HL-60 (cell line): ENCODE measurements around the gene FSIP1.

ENCODE experiments used
- DNase-seq, 2 experiments: peaks; one replicate each; pipeline ENCODE4 v3.0.0-alpha.2; 2010 to 2020; ENCODE audit warnings: low read depth in 1 of 2, low spot score in 1 of 2
- H3K27ac ChIP-seq: fragments of 250-450 bp; sonication (Bioruptor Pico); replicated peaks from 2 replicates; pipeline ENCODE4 v1.5.1; 2020; ENCODE audit warnings: mild to moderate bottlenecking, moderate library complexity
- H3K27me3 ChIP-seq: fragments of 250-450 bp; sonication (Bioruptor Pico); 2 replicates; pipeline ENCODE4 v1.5.1; 2021; ENCODE audit warnings: mild to moderate bottlenecking, moderate library complexity; ENCODE audit not compliant: insufficient read depth, poor library complexity, severe bottlenecking
- H3K4me3 ChIP-seq: replicated peaks from 2 replicates; pipeline ENCODE4 v1.5.1; 2011; ENCODE audit warnings: mild to moderate bottlenecking, control low read depth, low read length; ENCODE audit not compliant: insufficient read depth
- GABPA ChIP-seq: IDR thresholded peaks from 2 replicates; pipeline ENCODE4 v1.6.1; 2012; ENCODE audit warnings: low read depth
- POLR2AphosphoS5 ChIP-seq: IDR thresholded peaks from 2 replicates; pipeline ENCODE4 v1.6.1; 2012; ENCODE audit warnings: low read depth
- SPI1 ChIP-seq: IDR thresholded peaks from 2 replicates; pipeline ENCODE4 v1.6.1; 2012; ENCODE audit warnings: low read depth, mild to moderate bottlenecking, borderline replicate concordance
- TF ChIP-seq, protein P1 (sequence below): IDR thresholded peaks from one replicate; pipeline ENCODE4 v1.5.1; 2011; ENCODE audit warnings: low read length, control low read depth, inconsistent platforms; ENCODE audit not compliant: insufficient read depth
- TF ChIP-seq, protein P2 (sequence below): IDR thresholded peaks from 2 replicates; pipeline ENCODE4 v1.6.1; 2012; ENCODE audit warnings: low read depth; ENCODE audit not compliant: insufficient replicate concordance

FSIP1 gene

GRCh38 chr15:39551476-39551875 is 231.2 kb downstream of the FSIP1 start:
- Histone ChIP-seq H3K27me3 (no peaks in the 10 kb centered on the region), H3K27ac (no peak overlapping the region), H3K4me3 (no peak overlapping the region)
- DNase-seq = no peak
- TF ChIP-seq, protein P1, sequence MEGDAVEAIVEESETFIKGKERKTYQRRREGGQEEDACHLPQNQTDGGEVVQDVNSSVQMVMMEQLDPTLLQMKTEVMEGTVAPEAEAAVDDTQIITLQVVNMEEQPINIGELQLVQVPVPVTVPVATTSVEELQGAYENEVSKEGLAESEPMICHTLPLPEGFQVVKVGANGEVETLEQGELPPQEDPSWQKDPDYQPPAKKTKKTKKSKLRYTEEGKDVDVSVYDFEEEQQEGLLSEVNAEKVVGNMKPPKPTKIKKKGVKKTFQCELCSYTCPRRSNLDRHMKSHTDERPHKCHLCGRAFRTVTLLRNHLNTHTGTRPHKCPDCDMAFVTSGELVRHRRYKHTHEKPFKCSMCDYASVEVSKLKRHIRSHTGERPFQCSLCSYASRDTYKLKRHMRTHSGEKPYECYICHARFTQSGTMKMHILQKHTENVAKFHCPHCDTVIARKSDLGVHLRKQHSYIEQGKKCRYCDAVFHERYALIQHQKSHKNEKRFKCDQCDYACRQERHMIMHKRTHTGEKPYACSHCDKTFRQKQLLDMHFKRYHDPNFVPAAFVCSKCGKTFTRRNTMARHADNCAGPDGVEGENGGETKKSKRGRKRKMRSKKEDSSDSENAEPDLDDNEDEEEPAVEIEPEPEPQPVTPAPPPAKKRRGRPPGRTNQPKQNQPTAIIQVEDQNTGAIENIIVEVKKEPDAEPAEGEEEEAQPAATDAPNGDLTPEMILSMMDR = no peak
- TF ChIP-seq POLR2AphosphoS5 (no peak), GABPA (no peak), SPI1 (no peak)
- TF ChIP-seq, protein P2, sequence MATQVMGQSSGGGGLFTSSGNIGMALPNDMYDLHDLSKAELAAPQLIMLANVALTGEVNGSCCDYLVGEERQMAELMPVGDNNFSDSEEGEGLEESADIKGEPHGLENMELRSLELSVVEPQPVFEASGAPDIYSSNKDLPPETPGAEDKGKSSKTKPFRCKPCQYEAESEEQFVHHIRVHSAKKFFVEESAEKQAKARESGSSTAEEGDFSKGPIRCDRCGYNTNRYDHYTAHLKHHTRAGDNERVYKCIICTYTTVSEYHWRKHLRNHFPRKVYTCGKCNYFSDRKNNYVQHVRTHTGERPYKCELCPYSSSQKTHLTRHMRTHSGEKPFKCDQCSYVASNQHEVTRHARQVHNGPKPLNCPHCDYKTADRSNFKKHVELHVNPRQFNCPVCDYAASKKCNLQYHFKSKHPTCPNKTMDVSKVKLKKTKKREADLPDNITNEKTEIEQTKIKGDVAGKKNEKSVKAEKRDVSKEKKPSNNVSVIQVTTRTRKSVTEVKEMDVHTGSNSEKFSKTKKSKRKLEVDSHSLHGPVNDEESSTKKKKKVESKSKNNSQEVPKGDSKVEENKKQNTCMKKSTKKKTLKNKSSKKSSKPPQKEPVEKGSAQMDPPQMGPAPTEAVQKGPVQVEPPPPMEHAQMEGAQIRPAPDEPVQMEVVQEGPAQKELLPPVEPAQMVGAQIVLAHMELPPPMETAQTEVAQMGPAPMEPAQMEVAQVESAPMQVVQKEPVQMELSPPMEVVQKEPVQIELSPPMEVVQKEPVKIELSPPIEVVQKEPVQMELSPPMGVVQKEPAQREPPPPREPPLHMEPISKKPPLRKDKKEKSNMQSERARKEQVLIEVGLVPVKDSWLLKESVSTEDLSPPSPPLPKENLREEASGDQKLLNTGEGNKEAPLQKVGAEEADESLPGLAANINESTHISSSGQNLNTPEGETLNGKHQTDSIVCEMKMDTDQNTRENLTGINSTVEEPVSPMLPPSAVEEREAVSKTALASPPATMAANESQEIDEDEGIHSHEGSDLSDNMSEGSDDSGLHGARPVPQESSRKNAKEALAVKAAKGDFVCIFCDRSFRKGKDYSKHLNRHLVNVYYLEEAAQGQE = no peak
